DMS153 (cell line): ENCODE measurements around the gene TMEM14A.
A peak's percentile ranks its signal among the peaks of the same experiment; 100 is the strongest.
"Not testable (repeated sequence)": the region's sequence is repeated elsewhere in the genome, so short reads cannot be mapped to it uniquely, and the experiment has no call there.

Experiments used
- DNase-seq: peaks from one replicate; lab custom pipeline; 2025; lab: John Stamatoyannopoulos, UW

The TMEM14A gene

GRCh38 chr6:52657870-52658269 is 13.0 kb upstream of the TMEM14A start:
- no peak for DNase-seq

DNA sequence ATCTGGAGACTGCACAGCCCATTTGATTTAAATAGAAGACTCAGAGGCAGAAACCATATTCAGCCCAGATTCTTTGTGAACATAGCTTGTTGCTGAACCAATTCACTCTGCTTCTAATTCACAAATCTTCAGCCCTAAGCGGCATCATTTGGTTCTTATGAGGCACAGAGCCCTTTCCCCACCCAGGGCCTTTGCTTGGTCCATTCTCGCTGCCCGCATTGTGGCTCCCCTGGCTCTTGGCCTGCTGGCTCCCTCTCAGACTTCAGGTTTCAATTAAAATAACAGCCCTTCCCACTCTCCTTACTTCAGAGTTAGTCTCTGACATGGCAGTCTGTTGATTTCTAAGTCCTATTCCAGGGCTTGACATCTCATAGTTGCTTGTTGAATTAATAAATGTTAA is 9.4 kb upstream of the TMEM14A start:
- no peak for DNase-seq

GRCh38 chr6:52662031-52662430 is 8.9 kb upstream of the TMEM14A start:
- DNase-seq: no peak

DNA sequence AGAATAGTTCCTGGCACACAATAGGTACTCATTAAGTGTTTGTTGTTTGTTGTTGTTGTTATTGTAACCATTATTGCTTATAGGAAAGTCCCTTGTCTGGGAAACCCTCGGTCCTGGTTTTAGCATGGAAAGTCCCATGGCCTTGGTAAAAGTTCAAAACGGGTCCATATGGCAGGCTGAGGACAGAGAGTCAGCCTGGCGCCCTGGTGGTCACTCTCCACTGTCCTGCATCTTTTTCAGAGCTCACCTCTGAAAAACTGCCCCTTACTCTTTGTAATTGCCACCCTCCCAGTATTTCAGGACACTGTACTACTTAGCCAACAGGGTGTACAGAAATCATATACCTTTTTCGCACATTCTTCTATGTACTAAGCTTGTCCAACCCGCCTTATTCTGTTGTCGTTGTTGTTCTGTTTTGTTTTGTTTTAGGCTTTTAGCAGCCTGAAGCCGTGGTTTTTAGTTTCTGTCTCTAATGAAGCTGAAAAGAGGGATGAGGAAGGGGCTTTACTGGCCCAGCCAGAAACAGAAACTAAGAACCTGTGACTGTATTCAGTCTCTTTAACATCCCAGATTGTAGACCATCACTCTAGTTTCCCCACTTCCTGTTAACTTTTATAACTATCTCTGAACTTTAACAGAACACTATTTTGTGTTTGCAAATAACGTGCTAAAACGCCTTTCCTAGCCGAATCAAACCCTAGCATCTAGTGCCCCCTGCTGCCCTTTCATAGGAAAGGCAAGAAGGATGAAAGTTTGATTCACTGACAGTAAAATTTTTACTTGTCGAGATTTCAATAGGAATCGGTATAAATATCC is 7.6 kb upstream of the TMEM14A start:
- peak; percentile 25 for DNase-seq

DNA sequence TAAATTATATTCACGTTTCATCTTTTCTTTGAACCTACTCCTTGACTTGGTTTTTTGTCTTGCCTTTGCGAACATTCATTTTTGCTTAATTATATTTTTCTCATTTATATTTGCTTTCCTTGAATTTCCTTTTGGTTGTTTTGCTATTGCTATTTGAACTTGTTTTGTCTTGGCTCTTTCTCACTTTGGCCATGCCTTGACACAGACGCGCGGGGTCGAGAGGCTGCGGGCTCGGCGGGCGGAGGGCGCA is 7.1 kb upstream of the TMEM14A start:
- no peak for DNase-seq

GRCh38 chr6:52664186-52664990 is 6.5 kb upstream of the TMEM14A start:
- DNase-seq: peak; percentile 95

DNA sequence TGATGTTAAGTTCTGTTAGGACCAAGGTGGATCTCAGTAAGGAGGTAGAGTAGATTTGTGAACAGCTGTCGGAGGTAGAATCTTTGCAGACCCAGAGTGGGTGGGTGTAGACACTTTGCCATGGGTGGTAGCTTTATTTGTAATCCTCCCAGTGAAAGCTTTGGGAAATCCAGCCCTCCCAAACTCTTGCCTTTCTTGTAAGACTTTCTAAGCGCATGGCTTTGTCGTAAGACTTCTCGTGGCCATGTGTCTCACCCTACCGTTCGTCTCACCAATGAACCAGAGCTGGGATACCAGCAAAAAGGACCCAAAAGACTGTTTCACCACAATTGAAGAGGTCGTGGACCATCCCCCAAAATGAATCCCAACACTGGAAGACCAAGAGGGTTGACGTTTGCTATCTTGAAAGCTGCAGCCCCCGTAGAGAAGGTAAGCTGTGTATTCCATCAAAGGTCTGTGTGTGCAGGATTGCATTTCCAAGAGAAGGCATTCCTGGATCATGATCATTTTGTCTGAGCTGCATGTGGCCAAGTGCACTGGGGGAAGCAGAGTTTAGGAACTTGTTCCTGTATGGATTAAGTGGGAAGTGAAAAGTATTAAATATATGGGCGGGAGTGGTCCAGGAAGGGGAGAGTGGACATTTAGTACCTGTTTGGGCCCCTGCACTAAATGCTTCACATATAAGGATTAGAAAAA is 5.8 kb upstream of the TMEM14A start:
- no peak for DNase-seq

- DNase-seq: no peak
These were observed 4.8 kb upstream of the TMEM14A start for GRCh38 chr6:52666071-52666470.

- DNase-seq: no peak
These were observed 4.4 kb upstream of the TMEM14A start for GRCh38 chr6:52666523-52666922.

DNA sequence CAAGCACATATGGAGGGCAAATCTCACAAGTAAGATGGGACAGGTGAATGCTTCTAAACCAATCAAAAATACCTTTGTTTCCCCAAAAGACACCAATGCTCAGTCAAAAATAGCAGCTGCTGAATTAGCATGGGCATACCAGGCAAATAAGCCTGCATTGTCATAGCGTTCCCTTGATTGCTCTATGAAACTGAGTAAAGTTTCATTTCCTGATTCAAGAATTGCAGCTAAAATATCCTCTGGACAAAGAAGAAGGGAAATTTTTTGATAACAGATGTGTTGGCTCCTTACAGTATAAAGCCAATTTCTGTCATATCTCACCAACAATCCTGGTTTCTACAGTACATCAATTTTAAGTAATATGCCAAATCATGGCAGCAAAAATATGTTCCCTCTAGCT is 3.3 kb upstream of the TMEM14A start:
- no peak for DNase-seq

- DNase-seq: no peak
These were observed 763 bp downstream of the TMEM14A start for GRCh38 chr6:52671676-52672075.

GRCh38 chr6:52672412-52673025 is 1.6 kb downstream of the TMEM14A start:
- DNase-seq: no peak

DNA sequence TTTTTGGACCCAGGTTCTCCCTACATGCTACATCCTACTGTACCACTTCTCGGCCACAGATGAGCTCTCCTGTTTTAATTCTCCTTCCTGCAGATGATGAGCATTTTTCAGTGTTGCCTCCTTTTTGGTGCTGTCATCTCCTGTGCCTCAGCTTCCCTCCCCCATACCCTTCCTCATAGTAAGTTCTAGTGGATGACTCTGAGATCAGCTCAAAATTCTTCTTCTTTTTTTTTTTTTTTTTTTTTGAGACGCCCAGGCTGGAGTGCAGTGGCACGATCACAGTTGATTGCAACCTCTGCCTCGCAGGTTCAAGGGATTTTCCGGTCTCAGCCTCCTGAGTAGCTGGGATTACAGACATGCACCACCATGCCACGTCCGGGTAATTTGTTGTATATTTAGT is 3.8 kb downstream of the TMEM14A start:
- no peak for DNase-seq

DNA sequence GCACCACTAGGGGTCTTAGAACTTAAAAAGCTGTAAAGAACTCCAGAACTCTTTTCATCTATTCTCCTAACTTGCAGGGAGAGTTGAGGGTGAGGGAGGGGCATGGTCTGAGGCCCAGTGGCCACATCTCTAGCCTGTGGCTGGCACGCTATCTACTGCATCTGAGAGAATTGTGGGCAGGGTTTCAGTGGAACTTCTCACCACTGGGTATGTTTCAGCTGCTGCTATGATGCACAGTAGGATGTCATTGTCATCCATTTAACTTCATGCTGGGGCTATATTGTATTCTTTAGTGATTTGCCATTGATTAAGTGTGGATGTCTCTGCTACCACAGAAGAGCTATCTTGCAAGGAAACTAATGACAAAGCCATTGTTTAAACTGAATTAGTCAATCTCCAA is 4.5 kb downstream of the TMEM14A start:
- DNase-seq: no peak

GRCh38 chr6:52676631-52677030 is 5.7 kb downstream of the TMEM14A start:
- not testable (repeated sequence) for DNase-seq

GRCh38 chr6:52681416-52681815 is 10.5 kb downstream of the TMEM14A start:
- DNase-seq: no peak

DNA sequence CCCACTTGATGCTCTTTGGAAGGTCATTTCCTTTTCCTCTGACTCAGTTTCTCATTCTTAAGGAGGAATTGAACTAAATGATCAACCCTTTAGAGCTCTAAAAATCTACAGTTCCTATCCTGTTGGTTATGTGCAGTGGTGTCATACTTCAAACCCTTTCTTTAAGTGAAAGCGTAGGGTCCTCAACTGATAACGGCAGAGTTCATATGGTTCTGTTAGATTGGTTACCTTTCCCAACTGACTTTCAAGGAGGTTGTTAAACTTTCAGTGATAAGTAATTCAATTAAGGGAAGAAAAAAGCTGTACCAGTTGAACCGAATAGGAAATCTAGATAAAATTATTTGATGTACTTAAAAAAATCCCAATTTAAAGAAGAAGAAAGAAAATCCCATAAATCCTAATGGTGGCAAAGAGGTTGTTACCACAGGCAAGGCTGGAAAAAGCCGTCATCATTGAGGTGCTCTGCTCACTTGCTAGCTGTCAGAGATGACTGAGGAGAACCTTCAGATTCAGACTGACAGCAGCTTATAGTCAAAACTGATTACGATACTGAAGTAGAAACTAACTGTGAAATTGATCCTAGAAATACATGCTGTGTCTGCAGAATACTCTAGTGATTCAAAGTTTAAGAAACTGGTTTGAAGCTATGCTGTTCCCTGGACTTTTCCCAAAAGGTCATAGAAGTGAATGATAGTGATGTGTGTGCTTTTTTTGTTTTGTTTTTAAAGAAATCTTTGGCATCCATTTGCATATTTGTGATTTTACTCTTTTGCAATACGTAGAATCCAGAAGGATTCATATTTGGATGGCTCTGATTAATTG is 16.2 kb downstream of the TMEM14A start:
- no peak for DNase-seq

DNA sequence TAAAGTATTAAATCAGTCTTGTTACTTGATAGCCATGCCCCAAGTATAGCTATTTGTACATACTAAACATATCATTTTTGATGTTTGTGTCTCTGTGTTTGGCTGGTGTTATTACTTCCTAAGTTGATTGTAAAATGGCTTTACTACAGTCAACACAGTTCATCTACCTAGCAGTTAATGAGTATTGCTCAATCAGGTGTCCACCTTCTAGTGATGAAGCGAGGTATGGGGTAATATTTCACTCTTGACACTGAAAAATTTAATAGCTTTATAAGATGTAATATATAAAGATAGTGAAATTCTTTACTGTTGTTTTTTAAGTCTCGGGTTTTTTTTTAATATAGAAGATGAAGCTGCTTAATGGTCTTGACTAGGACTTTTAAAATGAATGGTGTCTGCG is 18.9 kb downstream of the TMEM14A start:
- DNase-seq: no peak

GRCh38 chr6:52691718-52692117 is 20.8 kb downstream of the TMEM14A start:
- DNase-seq: no peak

GRCh38 chr6:52693773-52694172 is 22.9 kb downstream of the TMEM14A start:
- DNase-seq: no peak

- no peak for DNase-seq
These were observed 23.5 kb downstream of the TMEM14A start for GRCh38 chr6:52694404-52694803.

GRCh38 chr6:52696418-52696817 is 25.5 kb downstream of the TMEM14A start:
- DNase-seq: no peak
